Measurements from ENCODE around the gene PTPRD.
A peak's percentile ranks its signal among the peaks of the same experiment; 100 is the strongest.

PTPRD gene

DNA sequence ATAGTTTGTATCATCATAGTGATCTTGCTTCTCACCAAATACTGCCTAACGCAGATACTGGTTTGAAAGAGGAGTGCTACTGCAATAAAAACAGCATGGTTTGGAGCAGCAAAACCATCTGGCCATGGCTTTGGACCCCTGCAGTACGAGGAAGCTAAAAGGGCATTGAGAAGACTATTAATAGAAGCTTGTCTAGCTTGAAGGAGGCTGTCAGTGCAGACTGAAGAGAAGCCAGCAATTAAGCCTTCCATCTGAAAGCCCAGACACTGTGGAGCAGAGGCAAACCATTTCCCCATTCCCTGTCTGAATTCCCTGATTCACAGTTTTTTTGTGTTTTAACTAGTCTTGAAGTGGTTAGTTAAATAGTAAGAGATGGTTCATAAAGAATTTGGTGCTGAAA, 281.6 kb downstream of the PTPRD start:
- DNase-seq (ENCODE audit: low read depth): no peak
- no peak overlapping the region for H3K4me3 ChIP-seq (ENCODE audit: low read length)
- TF ChIP-seq, protein P1, sequence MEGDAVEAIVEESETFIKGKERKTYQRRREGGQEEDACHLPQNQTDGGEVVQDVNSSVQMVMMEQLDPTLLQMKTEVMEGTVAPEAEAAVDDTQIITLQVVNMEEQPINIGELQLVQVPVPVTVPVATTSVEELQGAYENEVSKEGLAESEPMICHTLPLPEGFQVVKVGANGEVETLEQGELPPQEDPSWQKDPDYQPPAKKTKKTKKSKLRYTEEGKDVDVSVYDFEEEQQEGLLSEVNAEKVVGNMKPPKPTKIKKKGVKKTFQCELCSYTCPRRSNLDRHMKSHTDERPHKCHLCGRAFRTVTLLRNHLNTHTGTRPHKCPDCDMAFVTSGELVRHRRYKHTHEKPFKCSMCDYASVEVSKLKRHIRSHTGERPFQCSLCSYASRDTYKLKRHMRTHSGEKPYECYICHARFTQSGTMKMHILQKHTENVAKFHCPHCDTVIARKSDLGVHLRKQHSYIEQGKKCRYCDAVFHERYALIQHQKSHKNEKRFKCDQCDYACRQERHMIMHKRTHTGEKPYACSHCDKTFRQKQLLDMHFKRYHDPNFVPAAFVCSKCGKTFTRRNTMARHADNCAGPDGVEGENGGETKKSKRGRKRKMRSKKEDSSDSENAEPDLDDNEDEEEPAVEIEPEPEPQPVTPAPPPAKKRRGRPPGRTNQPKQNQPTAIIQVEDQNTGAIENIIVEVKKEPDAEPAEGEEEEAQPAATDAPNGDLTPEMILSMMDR (IDR thresholded peaks at IDR 0.05; ENCODE audit: insufficient read depth, low read depth, low read length, missing control alignments): no peak

DNA sequence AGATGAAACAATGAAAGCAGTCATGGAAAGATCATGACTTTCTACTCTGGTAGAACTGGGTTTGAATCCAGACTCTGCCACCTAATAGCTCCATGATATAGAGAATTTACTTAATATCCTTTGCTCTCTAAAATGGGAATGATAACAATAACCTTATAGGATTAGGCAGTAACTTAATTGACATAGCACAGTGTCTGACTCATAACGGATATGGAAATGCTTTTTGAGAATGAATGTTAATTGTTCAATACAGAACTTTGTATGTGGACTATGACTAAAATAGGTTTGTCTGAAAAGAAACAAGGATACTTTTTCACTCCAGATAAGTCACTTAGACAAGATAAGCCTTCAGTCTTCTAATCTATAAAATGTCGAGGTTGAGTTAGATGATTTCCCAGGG, 330.7 kb downstream of the PTPRD start:
- DNase-seq (ENCODE audit: low read depth): no peak
- H3K4me3 ChIP-seq (ENCODE audit: low read length): no peak overlapping the region

GRCh38 chr9:10274988-10275387, 337.8 kb downstream of the PTPRD start:
- H3K4me3 ChIP-seq (ENCODE audit: low read length): no peak overlapping the region
- TF ChIP-seq, protein P1 (IDR thresholded peaks at IDR 0.05; ENCODE audit: insufficient read depth, low read depth, low read length, missing control alignments): no peak
- DNase-seq (ENCODE audit: low read depth): no peak

More for the DNA sequence above, 330.7 kb downstream of the PTPRD start:
- TF ChIP-seq, protein P1 (IDR thresholded peaks at IDR 0.05; ENCODE audit: insufficient read depth, low read depth, low read length, missing control alignments): no peak

GRCh38 chr9:10274175-10274574, 338.6 kb downstream of the PTPRD start:
- no peak overlapping the region for H3K4me3 ChIP-seq (ENCODE audit: low read length)
- no peak for DNase-seq (ENCODE audit: low read depth)
- TF ChIP-seq, protein P1 (IDR thresholded peaks at IDR 0.05; ENCODE audit: insufficient read depth, low read depth, low read length, missing control alignments): no peak

- DNase-seq (ENCODE audit: low read depth): no peak
- TF ChIP-seq, protein P1 (IDR thresholded peaks at IDR 0.05; ENCODE audit: insufficient read depth, low read depth, low read length, missing control alignments): no peak
- no peak overlapping the region for H3K4me3 ChIP-seq (ENCODE audit: low read length)
Observed at GRCh38 chr9:10272830-10273229, 340.0 kb downstream of the PTPRD start.

DNA sequence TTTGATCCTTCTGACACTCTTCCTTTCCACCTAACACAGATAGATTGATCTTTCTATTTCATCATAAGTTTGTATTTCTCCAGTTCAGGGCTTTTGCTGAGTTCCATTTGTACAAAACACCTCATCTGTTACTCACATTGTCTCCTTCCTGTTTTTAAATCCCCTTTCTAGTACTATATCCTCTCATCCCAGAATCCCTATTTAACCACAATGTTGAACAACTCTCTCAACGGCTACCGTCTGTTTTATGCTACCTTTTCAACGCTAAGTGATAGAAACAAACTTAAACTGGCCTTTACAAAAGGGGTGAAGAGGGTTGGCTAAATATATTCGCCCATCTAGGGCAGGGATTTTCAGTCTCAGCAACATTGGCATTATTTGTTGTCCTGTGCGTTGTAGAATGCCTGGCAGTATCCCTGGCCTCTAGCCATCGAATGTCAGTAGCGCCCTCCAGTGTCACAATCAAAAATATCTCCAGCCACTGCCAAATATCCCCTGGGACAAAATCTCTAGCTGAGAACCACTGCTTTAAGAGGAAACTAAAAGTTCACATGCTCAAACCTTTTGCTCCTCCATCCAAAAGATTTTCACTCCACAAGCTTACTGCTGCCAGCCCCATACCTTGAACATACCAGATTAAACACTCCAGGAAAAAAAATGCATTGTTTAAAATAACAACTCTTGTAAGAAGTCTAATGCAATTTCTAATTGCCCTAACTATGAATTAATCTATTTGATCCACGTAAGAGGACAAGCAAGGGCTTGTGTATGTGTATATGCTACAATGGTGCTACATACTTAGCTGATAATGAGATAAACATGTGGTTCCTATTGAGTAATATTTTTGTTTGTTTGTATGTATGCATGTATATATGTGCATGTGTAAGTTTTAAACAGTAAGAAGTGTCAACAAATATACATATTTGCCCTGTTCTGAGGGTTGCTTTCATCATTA, 344.0 kb downstream of the PTPRD start:
- TF ChIP-seq, protein P1 (IDR thresholded peaks at IDR 0.05; ENCODE audit: insufficient read depth, low read depth, low read length, missing control alignments): peak; percentile 78
- peak; percentile 75 for DNase-seq (ENCODE audit: low read depth)
- no peak overlapping the region for H3K4me3 ChIP-seq (ENCODE audit: low read length)

All from epithelial cell of esophagus (primary cell).